Testis (tissue), 3 donors: ENCODE measurements around the gene GABBR2. TPM values are rescaled to one million over a fixed set of nuclear protein-coding genes. Genes with fewer than 3 reads are reported as not detected.

Experiments
- DNase-seq: peaks from one replicate; pipeline ENCODE4 v3.0.0-alpha.2; 2019
- H3K27ac ChIP-seq, 2 donors: fragments of 200-600 bp; sonication (generic); one replicate each; pipeline ENCODE4 v1.5.1; 2019
- H3K27me3 ChIP-seq: fragments of 200-600 bp; sonication (generic); one replicate; pipeline ENCODE4 v1.5.1; 2019
- H3K36me3 ChIP-seq: fragments of 200-600 bp; sonication (generic); one replicate; pipeline ENCODE4 v1.5.1; 2017; ENCODE audit warnings: low read depth; ENCODE audit errors: missing control alignments
- H3K4me1 ChIP-seq: fragments of 200-600 bp; sonication (generic); one replicate; pipeline ENCODE4 v1.5.1; 2019
- H3K4me3 ChIP-seq, 2 donors: fragments of 200-600 bp; sonication (generic); one replicate each; pipeline ENCODE4 v1.5.1; 2017 to 2019
- H3K9me3 ChIP-seq: fragments of 200-600 bp; sonication (generic); one replicate; pipeline ENCODE4 v1.5.1; 2017
- POLR2A ChIP-seq: fragments of 450-650 bp; IDR thresholded peaks from one replicate; pipeline ENCODE4 v1.6.1; 2017; ENCODE audit warnings: antibody characterized with exemption, mild to moderate bottlenecking, moderate library complexity
- WGBS, 2 donors: methylation state at CpG; one replicate each; pipeline ENCODE4 v1.1.5; 2018; 5-methylcytosine and 5-hydroxymethylcytosine counted together
- intact Hi-C: fragments of 100-400 bp; cut with DNase I; formaldehyde crosslinking; loops from one replicate; pipeline ENCODE4 v1.15.1; 2023; ENCODE audit warnings: low total_unique reads
- polyA plus RNA-seq: library from polyadenylated mRNA; stranded (reverse); fragments of 350-450 nt; fragmentation: Illumina TruSeq; extraction: RNeasy Lipid Tissue Mini Kit (QIAGEN cat#74804); gene quantifications from one replicate; pipeline ENCODE4 v1.2.3, GENCODE V29; 2014; ENCODE audit warnings: low read depth, low replicate concordance; ENCODE audit not compliant: insufficient read depth
- total RNA-seq, 2 donors: library from RNA; depleted of rRNA; stranded (reverse); fragments of >200 nt; gene quantifications; one replicate each; pipeline ENCODE4 v1.2.3, GENCODE V29; 2016
- TF ChIP-seq, protein P1 (sequence below), 3 experiments: fragments of 450-650 bp in 2 of 3; fragments of 200-600 bp in 1 of 3; sonication (generic) in 1 of 3; IDR thresholded peaks; one replicate each; pipeline ENCODE4 v1.5.1; 2016 to 2019; ENCODE audit warnings: antibody characterized with exemption in 3 of 3, mild to moderate bottlenecking in 2 of 3, moderate library complexity in 1 of 3

The GABBR2 gene
- total and polyA plus RNA-seq, 3 donors from 2014 or later, result 3.0 to 8.1 (median 6.9) TPM

DNA sequence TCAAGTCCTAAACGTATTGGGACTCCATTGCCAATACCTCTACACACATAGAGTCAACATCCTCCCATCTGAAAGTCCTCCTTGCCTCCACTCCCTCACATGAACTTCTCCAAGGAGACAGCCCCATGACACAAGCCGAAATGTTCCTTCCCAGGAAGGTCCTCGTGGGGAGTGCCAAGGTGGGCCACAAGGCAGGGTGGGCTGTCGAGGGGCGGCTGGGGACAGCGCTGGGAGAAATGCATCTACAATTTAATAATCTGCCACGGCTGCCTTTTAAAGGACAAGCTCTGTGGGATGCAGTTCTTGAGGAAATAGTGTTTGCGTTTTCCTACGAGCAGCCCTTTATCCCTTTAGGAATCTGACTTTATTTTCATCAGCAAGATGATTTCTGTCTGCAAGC, 138.7 kb downstream of the GABBR2 start:
- Histone ChIP-seq H3K27me3 (no peaks in the 10 kb centered on the region), H3K4me3 (no peak overlapping the region), H3K36me3 (no peaks in the 10 kb centered on the region), H3K4me1 (no peaks in the 10 kb centered on the region), H3K27ac (no peak overlapping the region), H3K9me3 (no peaks in the 10 kb centered on the region)
- DNase-seq, result no peak
- 83 to 91% methylated on average over 9 of the region's 9 CpGs for WGBS, 2 donors
- intact Hi-C loops, result no loop called here
- TF ChIP-seq, protein P1, sequence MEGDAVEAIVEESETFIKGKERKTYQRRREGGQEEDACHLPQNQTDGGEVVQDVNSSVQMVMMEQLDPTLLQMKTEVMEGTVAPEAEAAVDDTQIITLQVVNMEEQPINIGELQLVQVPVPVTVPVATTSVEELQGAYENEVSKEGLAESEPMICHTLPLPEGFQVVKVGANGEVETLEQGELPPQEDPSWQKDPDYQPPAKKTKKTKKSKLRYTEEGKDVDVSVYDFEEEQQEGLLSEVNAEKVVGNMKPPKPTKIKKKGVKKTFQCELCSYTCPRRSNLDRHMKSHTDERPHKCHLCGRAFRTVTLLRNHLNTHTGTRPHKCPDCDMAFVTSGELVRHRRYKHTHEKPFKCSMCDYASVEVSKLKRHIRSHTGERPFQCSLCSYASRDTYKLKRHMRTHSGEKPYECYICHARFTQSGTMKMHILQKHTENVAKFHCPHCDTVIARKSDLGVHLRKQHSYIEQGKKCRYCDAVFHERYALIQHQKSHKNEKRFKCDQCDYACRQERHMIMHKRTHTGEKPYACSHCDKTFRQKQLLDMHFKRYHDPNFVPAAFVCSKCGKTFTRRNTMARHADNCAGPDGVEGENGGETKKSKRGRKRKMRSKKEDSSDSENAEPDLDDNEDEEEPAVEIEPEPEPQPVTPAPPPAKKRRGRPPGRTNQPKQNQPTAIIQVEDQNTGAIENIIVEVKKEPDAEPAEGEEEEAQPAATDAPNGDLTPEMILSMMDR (IDR thresholded peaks at IDR 0.05), result no peak
- no peak for TF ChIP-seq POLR2A

DNA sequence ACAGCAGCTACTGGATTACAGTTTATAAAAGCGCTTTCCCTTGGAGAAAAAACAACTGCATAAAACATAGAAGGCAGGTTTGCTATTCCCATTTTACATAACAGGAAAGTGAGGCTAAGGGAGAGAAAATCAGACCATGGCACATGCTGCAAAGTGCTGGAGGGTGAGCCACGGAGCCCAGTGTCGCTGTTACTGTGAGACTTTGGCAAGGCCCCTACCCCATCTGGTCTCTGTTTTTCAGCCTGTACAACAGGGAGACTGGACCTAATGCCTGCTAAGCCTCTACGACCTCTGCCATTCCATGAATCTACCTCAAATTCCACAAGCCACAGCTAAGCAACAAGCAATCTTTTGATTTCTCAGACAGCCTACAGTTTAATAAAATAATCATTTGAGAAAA, 139.2 kb downstream of the GABBR2 start:
- H3K27ac ChIP-seq, result no peak overlapping the region
- no peaks in the 10 kb centered on the region for H3K27me3 ChIP-seq
- TF ChIP-seq, protein P1 (IDR thresholded peaks at IDR 0.05), result no peak
- no peak for TF ChIP-seq POLR2A
- H3K9me3 ChIP-seq, result no peaks in the 10 kb centered on the region
- no peak overlapping the region for H3K4me3 ChIP-seq
- no peak for DNase-seq
- H3K4me1 ChIP-seq, result no peaks in the 10 kb centered on the region
- intact Hi-C loops, result no loop called here
- WGBS, 2 donors, result 88% methylated on average over 4 of the region's 4 CpGs
- no peaks in the 10 kb centered on the region for H3K36me3 ChIP-seq

DNA sequence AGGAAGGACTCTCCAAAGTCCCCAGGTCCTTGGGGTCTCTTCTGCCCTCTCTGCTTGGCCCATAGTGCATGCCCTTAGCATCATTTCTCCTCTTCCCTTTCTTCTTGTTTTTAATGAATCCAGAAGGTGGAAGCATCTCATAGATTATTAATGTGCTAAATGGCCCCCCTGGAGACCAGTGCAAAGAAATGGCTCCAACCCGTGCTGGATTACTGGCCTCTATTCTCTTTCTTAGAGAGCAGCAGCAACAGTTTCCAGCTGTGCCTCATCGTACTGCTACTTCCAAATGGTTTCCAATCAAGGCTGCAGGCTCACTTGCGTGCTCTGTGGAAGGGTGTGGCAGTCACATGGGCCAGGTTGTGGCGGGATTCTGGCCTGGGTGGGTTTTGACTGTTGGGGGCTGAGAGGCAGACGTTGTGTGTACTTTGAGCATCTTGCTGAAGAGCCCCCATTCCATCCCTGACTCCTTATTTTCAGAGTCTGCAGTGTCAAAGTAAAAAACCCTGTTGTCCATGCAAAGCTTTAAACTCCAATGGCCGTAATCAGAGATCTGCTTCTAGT, 139.7 kb downstream of the GABBR2 start:
- Histone ChIP-seq H3K4me1 (no peaks in the 10 kb centered on the region), H3K4me3 (no peak overlapping the region), H3K36me3 (no peaks in the 10 kb centered on the region), H3K27me3 (no peaks in the 10 kb centered on the region), H3K9me3 (no peaks in the 10 kb centered on the region), H3K27ac (no peak overlapping the region)
- intact Hi-C loops, result no loop called here
- TF ChIP-seq, protein P1 (IDR thresholded peaks at IDR 0.05), result no peak
- no peak for TF ChIP-seq POLR2A
- DNase-seq, result no peak
- WGBS, 2 donors, result 59 to 71% methylated on average over 6 of the region's 6 CpGs

DNA sequence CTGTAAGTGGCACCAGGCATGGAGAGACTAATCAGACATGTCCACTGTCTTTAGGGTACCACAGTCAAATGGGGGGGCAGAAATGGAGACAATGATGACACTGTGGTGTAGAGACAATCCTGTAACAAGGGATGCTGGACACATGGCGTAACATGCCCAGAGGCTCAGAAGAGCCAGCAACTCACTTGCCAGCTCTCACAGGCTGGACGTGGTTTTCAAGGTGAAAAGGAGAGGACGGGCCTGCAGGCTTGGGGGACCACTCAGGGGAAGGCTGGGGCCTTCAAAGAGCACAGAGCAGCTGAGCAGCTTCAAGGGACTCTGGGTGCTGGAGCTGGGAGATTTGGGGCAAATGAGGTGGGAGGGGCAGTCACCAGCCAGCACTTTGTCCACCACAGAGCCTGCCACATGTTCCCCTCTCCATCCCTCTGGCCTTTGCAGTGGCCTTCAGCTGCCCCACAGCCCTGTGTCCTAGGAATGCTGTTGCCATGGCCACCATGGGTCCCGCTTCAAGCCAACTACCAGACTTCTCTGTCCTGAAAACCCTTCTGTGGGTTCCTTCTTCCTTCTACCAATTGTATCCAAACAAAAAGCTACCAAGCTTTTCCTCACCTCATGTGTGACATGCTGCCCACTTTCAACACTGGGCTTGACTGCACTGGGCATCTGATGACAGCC, 140.4 kb downstream of the GABBR2 start:
- intact Hi-C loops, result no loop called here
- 81% methylated on average over 4 of the region's 4 CpGs for WGBS, 2 donors

More for the DNA sequence above, 140.4 kb downstream of the GABBR2 start:
- DNase-seq, result no peak
- H3K9me3 ChIP-seq, result no peaks in the 10 kb centered on the region
- TF ChIP-seq, protein P1 (IDR thresholded peaks at IDR 0.05), result no peak
- TF ChIP-seq POLR2A, result no peak
- H3K27me3 ChIP-seq, result no peaks in the 10 kb centered on the region
- no peaks in the 10 kb centered on the region for H3K36me3 ChIP-seq
- H3K27ac ChIP-seq, result no peak overlapping the region
- no peaks in the 10 kb centered on the region for H3K4me1 ChIP-seq
- no peak overlapping the region for H3K4me3 ChIP-seq
